ENCODE measurements around the gene THEM4.
"Not testable (repeated sequence)": the region's sequence is repeated elsewhere in the genome, so short reads cannot be mapped to it uniquely, and the experiment has no call there.

THEM4 gene

DNA sequence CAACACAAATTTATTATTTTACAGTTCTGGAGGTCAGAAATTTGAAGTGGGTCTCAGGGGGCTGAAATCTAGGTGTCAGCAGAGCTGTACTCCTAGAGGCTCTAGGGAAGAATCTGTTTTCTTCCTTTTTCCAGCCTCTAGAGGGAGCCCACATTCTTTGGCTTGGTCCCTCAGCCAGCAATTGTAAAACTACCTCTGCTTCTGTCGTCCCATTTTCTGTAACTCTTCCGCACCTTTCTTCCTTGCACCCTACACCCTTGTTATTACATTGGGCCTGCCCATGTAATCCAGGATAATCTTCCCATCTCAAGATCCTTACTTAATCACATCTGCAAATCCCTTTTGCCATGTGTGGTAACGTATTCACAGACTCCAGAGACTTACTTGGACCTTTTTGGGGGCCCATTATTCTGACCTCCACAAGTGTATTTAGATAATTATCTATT, 24.8 kb upstream of the THEM4 start:
- no peak for DNase-seq (ENCODE audit: low read depth)

DNA sequence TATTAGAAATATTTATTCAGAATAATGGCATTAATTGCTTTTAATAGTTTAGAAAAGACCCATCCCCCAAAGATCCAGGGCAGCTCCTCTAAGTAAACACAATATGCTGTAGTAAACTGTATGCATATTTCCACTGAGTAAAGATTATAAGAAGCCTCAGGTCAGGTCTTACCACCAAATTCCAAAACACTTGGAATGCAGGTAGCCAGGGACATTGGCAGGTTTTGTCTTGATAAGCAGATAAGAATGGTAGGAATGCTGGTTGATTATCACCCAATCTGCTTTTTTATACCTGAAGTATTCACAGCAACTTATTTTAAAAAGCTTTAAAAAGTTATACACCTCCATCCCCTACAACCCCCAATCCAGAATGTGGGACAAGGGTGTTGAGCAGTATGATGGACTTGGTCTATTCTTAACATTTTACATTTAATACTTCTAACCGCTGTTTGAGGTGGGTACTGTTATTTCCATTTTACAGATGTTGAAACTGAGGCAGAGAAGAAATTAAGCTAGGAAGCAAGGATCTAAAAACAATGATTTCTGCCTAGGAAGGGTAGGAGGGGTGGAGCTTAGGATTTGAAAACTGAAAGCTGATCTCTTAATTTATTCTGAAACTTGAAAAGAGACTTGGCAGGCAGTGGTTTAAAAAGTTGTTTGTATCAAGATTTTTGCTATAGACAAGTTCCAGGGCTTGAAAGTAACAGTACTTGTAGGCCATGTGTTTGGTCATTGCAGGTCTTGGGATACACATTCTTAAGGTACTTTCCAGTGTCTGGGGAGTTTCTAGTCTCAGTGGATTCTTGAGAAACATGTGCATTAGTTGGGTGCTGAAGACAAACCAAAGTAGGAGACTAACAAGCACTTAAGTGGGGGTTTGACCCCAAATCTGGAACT, 15.6 kb upstream of the THEM4 start:
- DNase-seq (ENCODE audit: low read depth), result no peak

- no peak for DNase-seq (ENCODE audit: low read depth)
These were observed 14.1 kb upstream of the THEM4 start for GRCh38 chr1:151923422-151923821.

DNA sequence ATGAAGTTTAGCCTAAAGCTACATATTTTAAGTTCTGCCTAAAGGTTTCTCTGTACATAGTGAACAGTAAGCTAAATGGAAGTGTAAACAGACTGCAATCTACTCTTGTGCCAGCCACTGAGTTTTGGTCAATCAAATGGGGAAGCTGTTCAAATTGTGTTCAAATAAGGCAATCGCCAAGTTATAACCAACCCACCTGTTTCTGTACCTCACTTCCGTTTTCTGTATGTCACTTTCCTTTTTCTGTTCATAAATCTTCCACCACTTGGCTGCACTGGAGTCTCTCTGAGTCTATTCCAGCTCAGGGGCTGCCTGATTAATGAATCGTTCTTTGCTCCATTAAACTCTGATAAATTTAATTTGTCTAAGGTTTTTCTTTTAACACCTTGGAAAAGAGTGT, 10.8 kb upstream of the THEM4 start:
- DNase-seq (ENCODE audit: low read depth), result no peak

- DNase-seq (ENCODE audit: low read depth), result no peak
These were observed 9.7 kb upstream of the THEM4 start for GRCh38 chr1:151918819-151919610.

DNA sequence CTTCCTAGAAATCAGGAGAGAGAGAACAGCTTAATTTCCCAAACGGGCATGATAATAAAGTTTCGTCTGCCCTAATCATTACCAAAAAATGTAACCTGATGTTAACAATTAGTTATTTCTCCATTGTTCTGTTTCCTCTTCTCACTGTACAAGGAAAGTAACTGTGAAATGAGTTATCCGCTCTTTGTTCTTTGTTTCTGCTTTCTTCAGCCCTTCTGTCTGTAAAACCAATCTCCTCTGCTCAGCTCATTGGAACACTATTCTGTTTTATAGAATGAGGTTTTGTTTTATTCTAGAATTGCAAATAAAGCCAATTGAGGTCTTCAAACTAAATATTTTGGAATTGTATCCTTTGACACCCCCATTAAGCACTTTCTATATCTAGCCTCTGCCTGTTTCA, 8.8 kb upstream of the THEM4 start:
- no peak for DNase-seq (ENCODE audit: low read depth)

DNA sequence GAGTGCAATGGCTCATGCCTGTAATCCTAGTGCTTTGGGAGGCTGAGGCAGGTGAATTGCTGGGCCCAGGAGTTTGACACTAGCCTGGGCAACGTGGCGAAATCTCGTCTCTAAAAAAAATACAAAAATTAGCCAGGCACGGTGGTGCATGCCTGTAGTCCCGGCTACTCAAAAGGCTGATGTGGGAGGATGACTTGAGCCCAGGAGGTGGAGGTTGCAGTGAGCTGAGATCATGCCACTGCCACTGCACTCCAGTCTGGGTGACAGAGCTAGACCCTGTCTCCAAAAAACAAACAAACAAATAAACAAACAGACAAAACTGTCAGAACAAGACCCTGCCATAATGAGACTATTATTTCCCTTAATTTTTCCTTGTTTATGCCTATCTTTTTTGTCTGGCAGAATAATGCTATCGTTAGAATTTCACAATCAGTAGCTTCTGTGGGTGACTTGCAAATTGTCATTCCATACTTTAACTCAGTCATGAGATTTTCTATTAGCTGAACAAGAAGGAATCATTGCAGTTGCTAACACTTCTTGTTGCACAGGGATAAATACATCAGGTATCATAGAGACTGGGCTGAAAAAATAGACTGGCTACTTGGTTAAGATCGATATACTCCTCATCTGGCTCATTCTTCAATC, 7.5 kb upstream of the THEM4 start:
- DNase-seq (ENCODE audit: low read depth), result no peak

- no peak for DNase-seq (ENCODE audit: low read depth)
These were observed 5.9 kb upstream of the THEM4 start for GRCh38 chr1:151915061-151915686.

DNA sequence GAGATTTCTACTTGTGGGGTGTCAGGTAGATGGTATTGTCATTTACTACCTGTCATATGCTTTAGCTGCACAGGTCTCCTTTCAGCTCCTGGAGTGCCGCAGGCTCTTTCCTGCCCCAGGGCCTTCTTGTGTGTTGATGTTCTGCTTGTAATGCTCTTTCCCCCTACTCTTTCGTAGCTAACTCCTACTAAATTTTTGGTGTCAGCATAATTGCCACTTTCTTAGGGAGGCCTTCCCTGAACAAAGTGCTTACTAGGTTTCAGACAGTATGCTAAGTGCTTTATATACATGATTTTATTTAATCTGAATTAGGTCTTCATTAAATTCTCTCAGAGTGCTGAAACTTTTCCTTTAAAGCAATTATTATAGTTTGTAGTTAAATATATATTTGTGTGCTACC, 4.8 kb upstream of the THEM4 start:
- DNase-seq (ENCODE audit: low read depth), result no peak

DNA sequence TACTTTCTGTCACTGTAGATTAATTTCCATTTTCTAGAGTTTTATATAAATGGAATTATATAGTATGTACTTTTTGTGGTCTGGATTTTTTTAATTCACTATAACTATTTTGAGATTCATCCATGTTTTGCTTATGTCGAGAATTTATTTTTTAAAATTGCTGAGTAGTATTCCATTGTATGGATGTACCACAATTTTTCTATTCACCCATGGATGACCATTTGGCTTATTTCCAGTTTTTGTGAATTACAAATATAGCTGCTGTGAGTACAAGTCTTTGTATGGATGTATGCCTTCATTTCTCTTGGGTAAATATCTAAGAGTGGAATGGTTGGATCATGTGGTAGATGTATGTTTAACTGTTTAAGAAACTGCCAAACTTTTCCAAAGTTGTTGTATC, 3.7 kb upstream of the THEM4 start:
- DNase-seq (ENCODE audit: low read depth), result no peak

- DNase-seq (ENCODE audit: low read depth), result no peak
These were observed 1.1 kb downstream of the THEM4 start for GRCh38 chr1:151908228-151908691.

- DNase-seq (ENCODE audit: low read depth), result no peak
These were observed 1.8 kb downstream of the THEM4 start for GRCh38 chr1:151907363-151908139.

DNA sequence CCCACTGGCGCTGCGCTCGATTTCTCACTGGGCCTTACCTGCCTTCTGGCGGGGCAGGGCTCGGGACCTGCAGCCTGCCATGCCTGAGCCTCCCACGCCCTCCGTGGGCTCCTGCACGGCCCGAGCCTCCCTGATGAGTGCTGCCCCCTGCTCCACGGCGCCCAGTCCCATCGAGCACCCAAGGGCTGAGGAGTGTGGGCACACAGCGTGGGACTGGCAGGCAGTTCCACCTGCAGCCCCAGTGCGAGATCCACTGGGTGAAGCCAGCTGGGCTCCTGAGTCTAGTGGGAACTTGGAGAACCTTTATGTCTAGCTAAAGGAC, 3.0 kb downstream of the THEM4 start:
- not testable (repeated sequence) for DNase-seq (ENCODE audit: low read depth)

GRCh38 chr1:151905443-151906323, 3.6 kb downstream of the THEM4 start:
- not testable (repeated sequence) for DNase-seq (ENCODE audit: low read depth)

GRCh38 chr1:151905070-151905442, 4.3 kb downstream of the THEM4 start:
- no peak for DNase-seq (ENCODE audit: low read depth)

DNA sequence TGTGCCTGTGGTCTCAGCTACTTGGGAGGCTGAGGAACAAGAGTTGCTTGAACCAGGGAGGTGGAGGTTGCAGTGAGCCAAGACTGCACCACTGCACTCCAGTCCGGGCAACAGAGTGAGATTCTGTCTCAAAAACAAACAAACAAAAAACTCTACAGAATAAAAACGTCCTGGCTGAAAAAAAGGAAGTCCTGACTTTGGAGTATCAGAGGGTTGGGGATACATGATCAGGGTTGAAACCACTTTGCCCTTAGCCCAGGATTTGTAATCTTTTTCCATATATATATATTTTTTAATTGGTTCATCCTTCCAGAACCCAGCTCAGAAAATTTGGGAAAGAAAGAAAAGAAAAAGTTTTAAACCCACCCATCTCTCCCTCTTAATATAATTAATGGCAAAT, 6.5 kb downstream of the THEM4 start:
- DNase-seq (ENCODE audit: low read depth), result no peak

DNA sequence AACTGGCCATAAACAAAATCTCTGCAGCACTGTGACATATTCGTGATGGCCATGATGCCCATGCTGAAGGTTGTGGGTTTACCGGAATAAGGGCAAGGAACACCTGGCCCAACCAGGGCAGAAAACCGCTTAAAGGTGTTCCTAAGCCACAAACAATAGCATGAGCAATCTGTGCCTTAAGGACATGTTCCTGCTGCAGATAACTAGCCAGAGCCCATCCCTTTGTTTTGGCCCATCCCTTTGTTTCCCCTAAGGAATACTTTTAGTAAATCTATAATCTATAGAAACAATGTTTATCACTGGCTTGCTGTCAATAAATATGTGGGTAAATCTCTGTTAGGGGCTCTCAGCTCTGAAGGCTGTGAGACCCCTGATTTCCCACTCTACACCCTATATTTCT, 8.5 kb downstream of the THEM4 start:
- not testable (repeated sequence) for DNase-seq (ENCODE audit: low read depth)

DNA sequence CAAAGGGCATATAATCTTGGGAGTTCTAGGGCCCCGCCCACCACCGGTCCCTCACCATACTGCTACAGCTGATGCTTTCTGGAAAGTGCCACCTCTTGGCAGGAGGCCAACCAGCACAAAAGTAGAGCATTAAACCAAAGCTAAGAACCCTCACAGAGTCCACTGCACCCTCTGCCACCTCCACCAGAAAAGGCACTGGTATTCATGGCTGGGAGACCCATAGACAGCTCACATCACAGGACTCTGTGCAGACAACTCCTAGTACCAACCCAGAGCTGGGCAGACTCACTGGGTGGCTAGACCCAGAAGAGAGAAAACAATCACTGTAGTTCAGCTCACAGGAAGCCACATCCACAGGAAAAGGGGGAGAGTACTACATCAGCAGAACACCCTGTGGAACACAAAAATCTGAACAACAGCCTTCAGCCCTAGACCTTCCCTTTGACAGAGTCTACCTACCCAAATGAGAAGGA, 10.8 kb downstream of the THEM4 start:
- no peak for DNase-seq (ENCODE audit: low read depth)

DNA sequence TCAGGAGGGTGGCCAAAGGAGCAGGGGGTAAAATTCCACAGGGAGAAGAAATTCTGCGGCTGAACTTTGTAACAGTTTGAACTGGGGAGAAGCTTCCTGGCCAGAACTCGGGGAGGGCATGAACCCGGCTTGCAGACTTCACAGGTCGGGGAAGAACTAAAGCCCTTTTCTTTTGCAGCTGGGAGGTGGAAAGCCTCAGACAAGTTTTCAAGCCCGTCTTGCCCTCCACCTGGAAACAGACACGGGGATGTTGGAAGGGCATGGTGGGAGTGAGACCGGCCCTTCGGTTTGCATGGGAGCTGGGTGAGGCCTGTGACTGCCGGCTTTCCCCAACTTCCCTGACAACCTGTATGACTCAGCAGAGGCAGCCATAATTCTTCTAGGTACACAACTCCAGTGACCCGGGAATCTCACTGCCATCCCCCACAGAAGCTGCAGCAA, 11.3 kb downstream of the THEM4 start:
- no peak for DNase-seq (ENCODE audit: low read depth)
